Heart left ventricle (tissue), 13 donors: Measurements from ENCODE around the gene ATF6B.

Experiments used
- CTCF ChIP-seq, 12 donors: fragments of 200-600 bp; sonication (generic) in 4 of 12; IDR thresholded peaks; one replicate each; pipeline versions ENCODE4 v1.5.0 to v1.8.0; 2018 to 2022; ENCODE audit warnings: antibody characterized with exemption in 12 of 12, mild to moderate bottlenecking in 5 of 12
- POLR2A ChIP-seq, 2 donors: fragments of 450-650 bp; IDR thresholded peaks; one replicate each; pipeline ENCODE4 v1.6.1; 2017; ENCODE audit warnings: antibody characterized with exemption in 2 of 2, mild to moderate bottlenecking in 2 of 2, moderate library complexity in 2 of 2
- donor health status: ischemic (EF 13 %, LVEDD 7.1; RV severe dilation, severe dysfunction).
- donor health status: DM: no; HTN: yes; CAD: no.
- donor health status: DM: no; HTN: no; CAD: no.
- donor health status: ischemic (EF 25% LVEDD 6.9; RV normal size, moderate dysfunction).
- donor health status: ischemic (EF 25% LVEDD 5.7; RV mildly dilated, moderate dysfunction).
- donor health status: ischemic (EF 35%, LVEDD 5.7; RV mildly dilated, moderate dysfunction).
- donor health status: nonischemic (EF 11% LVEDD 7.7; RV severe dilation, severe dysfunction).
- donor health status: DM: yes; HTN: yes; CAD: no.
- donor health status: PGD.
- donor health status: ischemic (EF 29% LVEDD 5.4; RV normal size, mild dysfunction).
- donor health status: nonischemic (EF 23%, LVEDD 6.1; RV moderate dilation, normal function).

DNA sequence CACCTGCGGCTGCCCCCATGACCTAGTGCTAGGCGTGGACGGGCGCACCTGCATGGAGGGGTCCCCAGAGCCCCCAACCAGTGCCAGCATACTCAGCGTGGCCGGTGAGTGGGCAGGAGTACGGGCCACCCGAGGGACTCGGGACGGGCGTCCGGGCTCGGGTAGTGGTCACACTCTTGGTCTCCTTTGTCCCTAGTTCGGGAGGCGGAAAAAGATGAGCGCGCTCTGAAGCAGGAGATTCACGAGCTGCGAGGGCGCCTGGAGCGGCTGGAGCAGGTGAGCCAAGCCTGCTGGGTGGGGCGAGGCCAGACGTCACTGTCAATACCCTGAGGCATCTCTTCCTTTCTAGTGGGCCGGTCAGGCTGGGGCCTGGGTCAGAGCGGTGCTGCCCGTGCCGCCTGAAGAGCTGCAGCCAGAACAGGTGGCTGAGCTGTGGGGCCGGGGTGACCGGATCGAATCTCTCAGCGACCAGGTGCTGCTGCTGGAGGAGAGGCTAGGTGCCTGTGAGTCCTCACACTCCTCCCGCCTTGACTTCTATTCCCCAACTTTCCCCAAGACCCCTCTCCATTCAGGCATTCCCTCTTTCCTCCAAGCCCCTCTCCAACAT, 39.2 kb upstream of the ATF6B start:
- TF ChIP-seq CTCF (IDR thresholded peaks at IDR 0.05) (no peak), POLR2A (IDR thresholded peaks at IDR 0.05) (no peak)
